Measurements from ENCODE around the gene WDR76. TPM values are rescaled to one million over a fixed set of nuclear protein-coding genes. Genes with fewer than 3 reads are reported as not detected.

Gene WDR76
- total RNA-seq, 4 donors from 2014 or later, result 4.7 to 9.7 (median 6.8) TPM

DNA sequence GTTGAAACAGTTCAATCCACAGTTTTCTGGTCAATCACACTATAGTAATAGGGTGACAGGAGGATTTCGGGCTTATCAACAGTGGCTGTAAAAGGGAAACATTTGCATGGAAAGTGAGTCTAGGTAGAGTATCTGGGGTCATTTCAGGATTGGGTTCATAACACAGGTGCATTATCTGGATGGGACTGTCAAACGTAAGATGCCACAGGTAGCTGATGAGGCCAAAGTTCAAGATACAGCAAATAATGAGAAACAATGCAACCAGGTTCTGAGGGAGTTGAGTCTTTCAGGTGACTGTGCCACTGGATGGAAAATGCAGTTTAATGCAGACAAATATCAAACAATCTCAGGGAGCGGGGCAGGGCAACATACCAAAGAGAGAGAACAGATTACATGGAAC lies 62.2 kb downstream of the WDR76 start:
- TF ChIP-seq, protein P1, sequence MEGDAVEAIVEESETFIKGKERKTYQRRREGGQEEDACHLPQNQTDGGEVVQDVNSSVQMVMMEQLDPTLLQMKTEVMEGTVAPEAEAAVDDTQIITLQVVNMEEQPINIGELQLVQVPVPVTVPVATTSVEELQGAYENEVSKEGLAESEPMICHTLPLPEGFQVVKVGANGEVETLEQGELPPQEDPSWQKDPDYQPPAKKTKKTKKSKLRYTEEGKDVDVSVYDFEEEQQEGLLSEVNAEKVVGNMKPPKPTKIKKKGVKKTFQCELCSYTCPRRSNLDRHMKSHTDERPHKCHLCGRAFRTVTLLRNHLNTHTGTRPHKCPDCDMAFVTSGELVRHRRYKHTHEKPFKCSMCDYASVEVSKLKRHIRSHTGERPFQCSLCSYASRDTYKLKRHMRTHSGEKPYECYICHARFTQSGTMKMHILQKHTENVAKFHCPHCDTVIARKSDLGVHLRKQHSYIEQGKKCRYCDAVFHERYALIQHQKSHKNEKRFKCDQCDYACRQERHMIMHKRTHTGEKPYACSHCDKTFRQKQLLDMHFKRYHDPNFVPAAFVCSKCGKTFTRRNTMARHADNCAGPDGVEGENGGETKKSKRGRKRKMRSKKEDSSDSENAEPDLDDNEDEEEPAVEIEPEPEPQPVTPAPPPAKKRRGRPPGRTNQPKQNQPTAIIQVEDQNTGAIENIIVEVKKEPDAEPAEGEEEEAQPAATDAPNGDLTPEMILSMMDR (IDR thresholded peaks at IDR 0.05; ENCODE audit: low read depth), result no peak

DNA sequence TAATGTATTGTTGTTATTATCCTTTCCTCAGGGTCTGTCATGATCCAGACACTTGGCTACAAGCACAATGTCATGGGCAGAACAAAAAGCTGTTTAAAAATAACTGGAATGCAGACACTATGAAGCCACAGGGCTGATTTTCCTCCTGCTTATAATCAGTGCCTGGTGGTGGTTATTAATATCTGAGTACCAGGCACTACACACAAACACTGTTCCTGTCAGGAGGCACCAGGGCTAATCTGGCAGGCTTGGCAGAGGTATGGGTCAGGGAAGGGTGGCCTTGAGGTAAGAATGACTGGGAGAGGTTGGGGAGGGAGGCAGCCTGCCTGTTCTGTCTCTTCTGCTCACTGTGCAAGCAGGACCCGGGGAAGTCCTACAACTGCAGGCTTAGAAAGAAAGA lies 67.2 kb downstream of the WDR76 start:
- TF ChIP-seq, protein P1 (IDR thresholded peaks at IDR 0.05; ENCODE audit: low read depth), result no peak

DNA sequence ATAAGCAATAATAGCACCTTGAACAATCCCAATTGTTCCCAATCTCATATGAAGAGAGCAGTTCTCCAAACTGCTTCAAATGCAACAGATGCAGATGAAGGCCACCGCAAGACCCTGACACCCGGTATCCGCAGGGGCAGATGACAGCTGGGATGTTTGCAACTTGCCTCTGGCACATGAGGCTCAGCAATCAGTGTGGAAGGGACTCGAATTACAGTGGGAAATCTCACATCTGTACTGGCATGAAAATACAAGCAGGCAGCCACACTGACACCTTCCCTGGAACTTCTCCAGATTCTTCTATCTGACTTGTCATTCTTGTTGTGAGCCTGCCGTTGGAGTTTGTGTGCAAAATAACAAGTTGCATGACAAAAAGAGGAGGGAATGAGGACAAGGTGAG lies 68.8 kb downstream of the WDR76 start:
- TF ChIP-seq, protein P1 (IDR thresholded peaks at IDR 0.05; ENCODE audit: low read depth), result no peak

DNA sequence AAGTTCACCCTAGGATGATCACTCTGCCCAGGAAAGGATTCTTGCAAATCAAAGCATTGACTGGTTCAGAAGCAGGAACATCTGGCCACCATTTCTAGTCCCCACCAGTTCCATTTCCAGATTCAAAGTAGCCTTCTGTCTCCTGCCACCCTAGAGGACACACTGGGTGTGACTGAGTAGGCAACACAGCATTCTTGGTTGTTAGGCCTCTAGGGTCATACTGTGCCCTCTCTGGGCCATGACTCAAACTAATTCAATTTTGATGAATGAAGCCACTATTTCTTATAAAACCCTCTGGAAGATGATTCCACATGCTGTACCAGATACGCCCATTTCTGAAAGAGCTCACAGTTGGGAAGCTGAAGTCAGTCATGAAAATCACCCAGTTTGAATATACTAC lies 69.7 kb downstream of the WDR76 start:
- TF ChIP-seq, protein P1 (IDR thresholded peaks at IDR 0.05; ENCODE audit: low read depth), result no peak

DNA sequence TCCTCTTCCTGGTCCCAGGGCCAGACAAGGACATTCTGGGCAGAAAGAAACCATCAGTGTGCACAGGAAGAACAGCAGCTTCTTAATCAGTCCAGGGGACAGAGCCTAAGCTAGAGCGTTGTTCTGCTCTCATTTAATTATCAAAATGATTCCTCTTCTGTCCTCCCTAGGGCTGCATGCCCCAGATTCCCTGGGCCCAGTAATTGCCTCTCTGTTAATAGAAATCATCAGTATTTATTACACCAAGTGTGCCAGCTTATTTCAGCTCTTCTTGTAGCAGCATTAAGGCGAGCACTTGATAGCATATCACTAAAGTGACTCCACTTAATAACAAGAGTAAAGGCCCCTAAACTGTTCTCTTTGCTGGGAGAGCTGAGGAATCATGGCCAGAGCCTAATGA lies 72.1 kb downstream of the WDR76 start:
- TF ChIP-seq, protein P1 (IDR thresholded peaks at IDR 0.05; ENCODE audit: low read depth), result no peak

DNA sequence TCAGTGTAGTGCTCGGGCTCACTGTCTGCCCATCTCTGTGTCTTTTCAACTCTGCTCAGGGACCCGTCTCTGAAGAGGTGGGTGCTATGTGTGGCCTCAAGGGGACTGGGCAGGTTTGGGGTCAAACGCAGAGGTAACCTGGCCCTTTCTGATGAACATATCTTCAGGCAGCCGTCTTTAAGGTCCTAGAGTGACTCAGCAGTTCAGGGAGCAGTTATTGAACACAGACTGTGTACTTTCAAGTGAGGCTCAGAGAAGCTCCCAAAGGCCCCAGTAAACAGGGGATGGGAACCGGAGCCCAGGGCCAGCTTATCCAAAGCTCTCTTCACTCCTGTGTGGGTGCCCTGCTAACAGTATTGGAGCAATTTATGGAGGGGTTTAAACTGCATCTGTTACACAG lies 73.1 kb downstream of the WDR76 start:
- TF ChIP-seq, protein P1 (IDR thresholded peaks at IDR 0.05; ENCODE audit: low read depth), result no peak

DNA sequence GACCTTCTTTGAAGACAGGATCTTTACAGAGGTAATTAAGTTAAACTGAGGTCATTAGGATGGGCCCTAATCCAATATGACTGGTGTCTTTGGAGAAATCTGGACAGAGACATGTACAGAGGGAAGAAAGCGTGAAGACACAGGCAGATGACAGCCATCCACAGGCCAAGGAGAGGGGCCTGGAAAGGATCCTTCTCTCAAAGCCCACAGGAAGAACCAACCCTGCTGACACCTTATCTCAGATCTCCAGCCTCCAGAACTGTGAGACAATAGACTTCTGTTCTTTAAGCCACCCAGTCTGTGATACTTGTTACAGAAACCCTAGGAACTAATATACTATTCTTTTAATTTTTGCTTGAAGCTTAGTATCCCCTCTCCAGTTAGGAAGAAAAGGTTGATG lies 74.2 kb downstream of the WDR76 start:
- TF ChIP-seq, protein P1 (IDR thresholded peaks at IDR 0.05; ENCODE audit: low read depth), result no peak

Measured in subcutaneous adipose tissue (tissue), 4 donors.